HCT116 (cell line): ENCODE measurements around the gene GALC. TPM values are rescaled to one million over a fixed set of nuclear protein-coding genes. Genes with fewer than 3 reads are reported as not detected.

ENCODE experiments used
- ATAC-seq: fragments of 200-7000 bp; cut with Tn5 transposase; 2 replicates; pipeline ENCODE4 v1.9.1; 2020; ENCODE audit warnings: mild to moderate bottlenecking, moderate library complexity
- BruUV-seq: library from RNA; stranded (reverse); fragments of 400-500 nt; replicated peaks from 2 replicates; lab custom pipeline; 2021; lab: Mats Ljungman, UMichigan
- CTCF ChIA-PET: fragments of 300-600 bp; sonication (Branson Sonifier 250); formaldehyde crosslinking; loops from one replicate; lab custom pipeline; 2021; ENCODE audit warnings: antibody characterized with exemption; lab: Charles Lee
- POLR2A ChIA-PET: fragments of 300-600, 350-600 bp; sonication (Branson Sonifier 250); formaldehyde crosslinking; loops from one replicate; lab custom pipeline; 2021; ENCODE audit warnings: antibody characterized with exemption; lab: Charles Lee
- RAD21 ChIA-PET, 2 experiments: fragments of 300-600 bp; sonication (Branson Sonifier 250); formaldehyde crosslinking; loops; one replicate each; lab custom pipeline; 2023; ENCODE audit warnings: low total read pairs in 2 of 2; ENCODE audit not compliant: uncharacterized antibody in 2 of 2, unreplicated experiment in 2 of 2, low non-redundant PET in 1 of 2; lab: Charles Lee
- DNase-seq: peaks from one replicate; pipeline ENCODE4 v3.0.0-alpha.2; 2010; ENCODE audit warnings: low read depth, low spot score
- H2AFZ ChIP-seq: fragments of 200-600 bp; shearing (Covaris generic), sonication (generic); 2 replicates; pipeline ENCODE4 v1.6.1; 2017; ENCODE audit warnings: low read depth, mixed run types, mixed read lengths, antibody characterized with exemption, low read length; ENCODE audit not compliant: poor library complexity, severe bottlenecking
- H3K27ac ChIP-seq: 2 replicates; pipeline ENCODE4 v1.5.1; 2012; ENCODE audit warnings: low read depth, low read length
- H3K27me3 ChIP-seq: fragments of 200-600 bp; sonication (generic); 2 replicates; pipeline ENCODE4 v1.6.1; 2016; ENCODE audit warnings: mixed run types, low read length, mixed read lengths; ENCODE audit not compliant: insufficient read depth
- H3K36me3 ChIP-seq, 2 experiments: fragments of 200-500 bp in 1 of 2; fragments of 200-600 bp in 1 of 2; sonication (Bioruptor generic) in 1 of 2; sonication (generic) in 1 of 2; 2 replicates each; pipeline versions ENCODE4 v1.5.1 to v1.6.1; 2014 to 2016; ENCODE audit warnings: low read length in 2 of 2, inconsistent platforms in 1 of 2, mixed read lengths in 1 of 2, mixed run types in 1 of 2; ENCODE audit not compliant: insufficient read depth in 2 of 2, control insufficient read depth in 1 of 2
- H3K4me1 ChIP-seq, 2 experiments: fragments of 200-600 bp in 1 of 2; sonication (generic) in 1 of 2; 2 replicates each; pipeline versions ENCODE4 v1.5.1 to v1.6.1; 2012 to 2017; ENCODE audit warnings: low read length in 2 of 2, inconsistent platforms in 1 of 2, mild to moderate bottlenecking in 1 of 2, mixed read lengths in 1 of 2, mixed run types in 1 of 2, moderate library complexity in 1 of 2; ENCODE audit not compliant: insufficient read depth in 2 of 2, control insufficient read depth in 1 of 2
- H3K4me2 ChIP-seq: fragments of 200-600 bp; sonication (generic); 2 replicates; pipeline ENCODE4 v1.6.1; 2017; ENCODE audit warnings: mixed run types, low read length, mixed read lengths
- H3K4me3 ChIP-seq, 2 experiments: fragments of 200-600 bp in 1 of 2; sonication (generic) in 1 of 2; replicated peaks in 1 of 2; 2 replicates each; pipeline ENCODE4 v1.5.1; 2011 to 2016; ENCODE audit warnings: low read length in 2 of 2, control low read depth in 1 of 2, low read depth in 1 of 2, mild to moderate bottlenecking in 1 of 2, mixed read lengths in 1 of 2, mixed run types in 1 of 2
- H3K79me2 ChIP-seq: fragments of 200-600 bp; sonication (generic); 2 replicates; pipeline ENCODE4 v1.6.1; 2017; ENCODE audit warnings: mild to moderate bottlenecking, mixed run types, low read length, moderate library complexity, mixed read lengths; ENCODE audit not compliant: insufficient read depth
- H3K9ac ChIP-seq: fragments of 200-600 bp; sonication (generic); 2 replicates; pipeline ENCODE4 v1.6.1; 2016; ENCODE audit warnings: low read length, mixed read lengths
- H3K9me2 ChIP-seq: fragments of 200-600 bp; sonication (generic), shearing (Covaris generic); 2 replicates; pipeline ENCODE4 v1.6.1; 2017; ENCODE audit warnings: mixed run types, mild to moderate bottlenecking, moderate library complexity; ENCODE audit not compliant: insufficient read depth
- H3K9me3 ChIP-seq, 2 experiments: fragments of 200-500 bp in 1 of 2; fragments of 200-600 bp in 1 of 2; sonication (Bioruptor generic) in 1 of 2; sonication (generic) in 1 of 2; 2 replicates each; pipeline ENCODE4 v1.6.1; 2014 to 2017; ENCODE audit warnings: low read length in 2 of 2, mixed read lengths in 2 of 2, inconsistent platforms in 1 of 2, low read depth in 1 of 2, mild to moderate bottlenecking in 1 of 2, mixed run types in 1 of 2, moderate library complexity in 1 of 2; ENCODE audit not compliant: control insufficient read depth in 1 of 2, insufficient read depth in 1 of 2
- H4K20me1 ChIP-seq: fragments of 200-600 bp; sonication (generic), shearing (Covaris generic); 2 replicates; pipeline ENCODE4 v1.6.1; 2017; ENCODE audit warnings: mixed run types, mild to moderate bottlenecking, moderate library complexity; ENCODE audit not compliant: insufficient read depth
- ATF3 ChIP-seq: IDR thresholded peaks from 2 replicates; pipeline ENCODE4 v1.6.1; 2012
- CBX3 ChIP-seq: IDR thresholded peaks from 2 replicates; pipeline ENCODE4 v1.6.1; 2012; ENCODE audit warnings: low read depth
- EGR1 ChIP-seq: IDR thresholded peaks from 2 replicates; pipeline ENCODE4 v1.6.1; 2012; ENCODE audit warnings: low read depth
- ELF1 ChIP-seq: IDR thresholded peaks from 2 replicates; pipeline ENCODE4 v1.6.1; 2012; ENCODE audit warnings: low read depth, borderline replicate concordance
- EZH2 ChIP-seq: fragments of 200-600 bp; sonication (generic); IDR thresholded peaks from 2 replicates; pipeline ENCODE4 v1.6.1; 2017; ENCODE audit warnings: antibody characterized with exemption, mixed run types
- FOSL1 ChIP-seq: IDR thresholded peaks from 2 replicates; pipeline ENCODE4 v1.6.1; 2012; ENCODE audit warnings: low read depth
- MAX ChIP-seq: IDR thresholded peaks from 2 replicates; pipeline ENCODE4 v1.6.1; 2012
- POLR2A ChIP-seq: IDR thresholded peaks from 2 replicates; pipeline ENCODE4 v1.7.0; 2011; ENCODE audit warnings: borderline replicate concordance; ENCODE audit not compliant: insufficient read depth, insufficient read length; ENCODE audit errors: extremely low read depth
- POLR2AphosphoS5 ChIP-seq: IDR thresholded peaks from 2 replicates; pipeline ENCODE4 v1.6.1; 2011; ENCODE audit warnings: mild to moderate bottlenecking, low read depth, low read length, moderate library complexity
- RAD21 ChIP-seq: IDR thresholded peaks from 2 replicates; pipeline ENCODE4 v1.6.1; 2012; ENCODE audit warnings: low read depth, mild to moderate bottlenecking
- REST ChIP-seq: IDR thresholded peaks from 2 replicates; pipeline ENCODE4 v1.6.1; 2012; ENCODE audit warnings: low read depth
- SIN3A ChIP-seq: IDR thresholded peaks from 2 replicates; pipeline ENCODE4 v1.6.1; 2012; ENCODE audit warnings: low read depth
- TCF7L2 ChIP-seq: IDR thresholded peaks from 2 replicates; pipeline ENCODE4 v1.7.0; 2011; ENCODE audit warnings: borderline replicate concordance, inconsistent platforms; ENCODE audit not compliant: insufficient read depth, insufficient read length; ENCODE audit errors: extremely low read depth
- ZNF274 ChIP-seq: fragments of 200-500 bp; sonication (Bioruptor generic); IDR thresholded peaks from 2 replicates; pipeline ENCODE4 v1.6.1; 2014; ENCODE audit warnings: mild to moderate bottlenecking, low read depth, low read length, inconsistent platforms
- intact Hi-C: fragments of 100-400 bp; cut with micrococcal nuclease; formaldehyde crosslinking; loops from 2 replicates; pipeline ENCODE4 v1.10.0; 2022
- total RNA-seq: library from RNA; stranded (reverse); gene quantifications from one replicate; pipeline ENCODE4 v1.2.1, GENCODE V29; 2021; ENCODE audit not compliant: unreplicated experiment
- TF ChIP-seq, protein P1 (sequence below): IDR thresholded peaks from 2 replicates; pipeline ENCODE4 v1.6.1; 2011; ENCODE audit warnings: mild to moderate bottlenecking, low read length, moderate library complexity; ENCODE audit not compliant: insufficient replicate concordance; ENCODE audit errors: extremely low read depth

GALC gene
- total RNA-seq, 1 experiment from 2014 or later = 0.59 TPM

DNA sequence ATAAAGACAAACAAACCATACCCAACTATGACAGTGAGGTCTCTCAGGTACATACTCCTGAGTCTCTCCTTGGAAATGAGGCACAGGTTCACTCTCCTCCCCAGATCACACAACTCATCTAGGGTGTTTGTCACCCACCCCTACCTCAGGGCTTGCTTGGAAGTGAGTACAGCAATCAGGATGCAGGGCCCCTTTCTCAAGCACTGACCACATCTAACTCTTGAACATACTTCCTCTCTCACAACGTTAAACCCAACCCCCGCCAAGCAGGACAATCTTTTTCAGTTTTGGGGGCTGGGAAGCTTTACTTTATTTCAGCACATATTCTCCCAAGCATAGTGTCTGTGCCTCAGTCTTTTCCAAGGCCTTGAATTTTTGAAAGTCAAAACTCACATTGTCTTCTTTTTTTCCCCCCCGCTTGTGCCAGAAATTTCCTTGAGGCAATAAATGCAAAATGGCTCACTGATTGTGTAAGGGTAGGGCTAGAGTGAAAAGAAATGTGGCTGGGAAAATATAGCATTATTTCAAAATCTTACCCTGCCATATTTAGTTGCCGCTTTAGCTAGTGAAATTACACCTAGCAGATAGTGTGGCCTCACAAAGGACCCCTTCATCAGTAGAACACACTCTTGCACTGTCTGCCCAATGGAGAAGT, 9.6 kb upstream of the GALC start (continued):
- TF ChIP-seq REST (no peak), TCF7L2 (no peak)
- TF ChIP-seq, all 23 proteins: peak for 0

DNA sequence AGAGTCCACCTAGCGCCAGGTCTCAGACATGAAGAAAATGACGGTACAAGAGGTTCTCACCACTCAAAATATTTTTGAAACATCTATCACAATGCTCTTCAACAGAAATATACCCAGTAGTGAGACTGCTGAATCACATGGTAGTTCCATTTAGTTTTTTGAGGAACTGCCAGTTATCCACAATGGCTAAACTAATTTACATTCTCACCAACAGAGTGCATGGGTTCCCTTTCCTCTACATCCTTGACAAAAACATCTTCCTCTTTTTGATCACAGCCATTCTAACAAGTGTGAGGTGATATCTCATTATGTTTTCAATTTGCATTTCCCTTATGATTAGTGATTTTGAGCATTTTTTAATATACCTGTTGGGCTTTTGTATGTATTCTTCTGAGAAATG, 6.3 kb upstream of the GALC start:
- Histone ChIP-seq H3K9ac (no peak overlapping the region), H3K36me3 (no peaks in the 10 kb centered on the region), H2AFZ (no peak overlapping the region), H3K9me3 (no peaks in the 10 kb centered on the region; a peak in 1 of 4 replicates), H3K27me3 (no peaks in the 10 kb centered on the region), H4K20me1 (no peaks in the 10 kb centered on the region), H3K4me2 (no peak overlapping the region), H3K4me3 (no peak overlapping the region), H3K79me2 (no peaks in the 10 kb centered on the region), H3K9me2 (no peaks in the 10 kb centered on the region), H3K27ac (no peak overlapping the region), H3K4me1 (no peaks in the 10 kb centered on the region)
- RAD21 ChIA-PET = no interaction called here
- no peak for DNase-seq
- no TSS peak for BruUV-seq
- POLR2A ChIA-PET = no interaction called here
- no peak for ATAC-seq
- intact Hi-C loops = no loop called here
- CTCF ChIA-PET = no interaction called here
- TF ChIP-seq, protein P1, sequence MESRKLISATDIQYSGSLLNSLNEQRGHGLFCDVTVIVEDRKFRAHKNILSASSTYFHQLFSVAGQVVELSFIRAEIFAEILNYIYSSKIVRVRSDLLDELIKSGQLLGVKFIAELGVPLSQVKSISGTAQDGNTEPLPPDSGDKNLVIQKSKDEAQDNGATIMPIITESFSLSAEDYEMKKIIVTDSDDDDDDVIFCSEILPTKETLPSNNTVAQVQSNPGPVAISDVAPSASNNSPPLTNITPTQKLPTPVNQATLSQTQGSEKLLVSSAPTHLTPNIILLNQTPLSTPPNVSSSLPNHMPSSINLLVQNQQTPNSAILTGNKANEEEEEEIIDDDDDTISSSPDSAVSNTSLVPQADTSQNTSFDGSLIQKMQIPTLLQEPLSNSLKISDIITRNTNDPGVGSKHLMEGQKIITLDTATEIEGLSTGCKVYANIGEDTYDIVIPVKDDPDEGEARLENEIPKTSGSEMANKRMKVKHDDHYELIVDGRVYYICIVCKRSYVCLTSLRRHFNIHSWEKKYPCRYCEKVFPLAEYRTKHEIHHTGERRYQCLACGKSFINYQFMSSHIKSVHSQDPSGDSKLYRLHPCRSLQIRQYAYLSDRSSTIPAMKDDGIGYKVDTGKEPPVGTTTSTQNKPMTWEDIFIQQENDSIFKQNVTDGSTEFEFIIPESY = no peak
- TF ChIP-seq CBX3 = no peak
- no peak for TF ChIP-seq ZNF274
- TF ChIP-seq MAX = no peak
- no peak for TF ChIP-seq POLR2A
- no peak for TF ChIP-seq EGR1
- TF ChIP-seq SIN3A = no peak
- no peak for TF ChIP-seq EZH2
- no peak for TF ChIP-seq ATF3
- TF ChIP-seq RAD21 = no peak
- no peak for TF ChIP-seq FOSL1
- no peak for TF ChIP-seq REST
- TF ChIP-seq ELF1 = no peak
- TF ChIP-seq TCF7L2 = no peak
- no peak for TF ChIP-seq POLR2AphosphoS5
